KMS-11 (cell line): ENCODE results near the gene MIF.

Source experiments
- H2AFZ ChIP-seq: fragments of 200-600 bp; sonication (generic); 2 replicates; pipeline ENCODE4 v1.6.1; 2016; ENCODE audit warnings: antibody characterized with exemption, mixed run types, low read depth
- H3K27ac ChIP-seq: fragments of 200-600 bp; sonication (generic); 2 replicates; pipeline ENCODE4 v1.6.1; 2016; ENCODE audit warnings: mild to moderate bottlenecking, mixed run types
- H3K27me3 ChIP-seq: fragments of 200-600 bp; sonication (generic); 2 replicates; pipeline ENCODE4 v1.6.1; 2017; ENCODE audit warnings: mild to moderate bottlenecking, low read depth, mixed run types, moderate library complexity; ENCODE audit not compliant: insufficient read depth
- H3K36me3 ChIP-seq: fragments of 200-600 bp; sonication (generic); 2 replicates; pipeline ENCODE4 v1.6.1; 2017; ENCODE audit warnings: mild to moderate bottlenecking, mixed run types; ENCODE audit not compliant: insufficient read depth
- H3K4me1 ChIP-seq: fragments of 200-600 bp; sonication (generic); 2 replicates; pipeline ENCODE4 v1.6.1; 2016; ENCODE audit warnings: mild to moderate bottlenecking, low read depth, mixed run types; ENCODE audit not compliant: poor library complexity, severe bottlenecking
- H3K4me2 ChIP-seq: fragments of 200-600 bp; sonication (generic); 2 replicates; pipeline ENCODE4 v1.7.0; 2016; ENCODE audit warnings: mild to moderate bottlenecking, mixed run types
- H3K4me3 ChIP-seq: fragments of 200-600 bp; sonication (generic); IDR thresholded peaks from 2 replicates; pipeline ENCODE4 v1.6.1; 2017; ENCODE audit warnings: low read depth, low read length, mixed read lengths; ENCODE audit not compliant: insufficient read depth
- H3K79me2 ChIP-seq: fragments of 200-600 bp; sonication (generic); 2 replicates; pipeline ENCODE4 v1.6.1; 2016; ENCODE audit warnings: low read depth, mixed run types; ENCODE audit not compliant: insufficient read depth
- H3K9ac ChIP-seq: fragments of 200-600 bp; sonication (generic); 2 replicates; pipeline ENCODE4 v1.6.1; 2016; ENCODE audit warnings: mild to moderate bottlenecking, mixed run types
- H4K20me1 ChIP-seq: fragments of 200-600 bp; sonication (generic); 2 replicates; pipeline ENCODE4 v1.6.1; 2016; ENCODE audit warnings: mild to moderate bottlenecking, mixed run types; ENCODE audit not compliant: insufficient read depth
- TF ChIP-seq, protein P1 (sequence below): fragments of 200-600 bp; sonication (generic); conservative IDR thresholded peaks from 2 replicates; pipeline ENCODE4 v1.6.1; 2017; ENCODE audit warnings: low read depth, mild to moderate bottlenecking, antibody characterized with exemption, low read length, moderate library complexity, mixed read lengths

Gene MIF

GRCh38 chr22:23893945-23894709 lies at the start of gene MIF:
Gene MIF, plus strand, starts transcription at chr22:23894383. Its CDS starts 92 bp downstream, at chr22:23894475.
- Histone ChIP-seq H3K4me2 (peak within 1 kb of the TSS; percentile 95), H3K79me2 (peaks cover 21% of the 10 kb centered on the region), H3K4me1 (peaks cover 24% of the 10 kb centered on the region), H3K27me3 (no peaks in the 10 kb centered on the region), H3K36me3 (peaks cover 2% of the 10 kb centered on the region; the same call in 1 of the 2 replicates), H2AFZ (peak within 1 kb of the TSS; percentile 98), H4K20me1 (no peaks in the 10 kb centered on the region), H3K27ac (peak within 1 kb of the TSS; percentile 97), H3K9ac (peak within 1 kb of the TSS; percentile 98), H3K4me3 (no peak within 1 kb of the TSS)
- TF ChIP-seq, protein P1, sequence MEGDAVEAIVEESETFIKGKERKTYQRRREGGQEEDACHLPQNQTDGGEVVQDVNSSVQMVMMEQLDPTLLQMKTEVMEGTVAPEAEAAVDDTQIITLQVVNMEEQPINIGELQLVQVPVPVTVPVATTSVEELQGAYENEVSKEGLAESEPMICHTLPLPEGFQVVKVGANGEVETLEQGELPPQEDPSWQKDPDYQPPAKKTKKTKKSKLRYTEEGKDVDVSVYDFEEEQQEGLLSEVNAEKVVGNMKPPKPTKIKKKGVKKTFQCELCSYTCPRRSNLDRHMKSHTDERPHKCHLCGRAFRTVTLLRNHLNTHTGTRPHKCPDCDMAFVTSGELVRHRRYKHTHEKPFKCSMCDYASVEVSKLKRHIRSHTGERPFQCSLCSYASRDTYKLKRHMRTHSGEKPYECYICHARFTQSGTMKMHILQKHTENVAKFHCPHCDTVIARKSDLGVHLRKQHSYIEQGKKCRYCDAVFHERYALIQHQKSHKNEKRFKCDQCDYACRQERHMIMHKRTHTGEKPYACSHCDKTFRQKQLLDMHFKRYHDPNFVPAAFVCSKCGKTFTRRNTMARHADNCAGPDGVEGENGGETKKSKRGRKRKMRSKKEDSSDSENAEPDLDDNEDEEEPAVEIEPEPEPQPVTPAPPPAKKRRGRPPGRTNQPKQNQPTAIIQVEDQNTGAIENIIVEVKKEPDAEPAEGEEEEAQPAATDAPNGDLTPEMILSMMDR = peak; percentile 90

DNA sequence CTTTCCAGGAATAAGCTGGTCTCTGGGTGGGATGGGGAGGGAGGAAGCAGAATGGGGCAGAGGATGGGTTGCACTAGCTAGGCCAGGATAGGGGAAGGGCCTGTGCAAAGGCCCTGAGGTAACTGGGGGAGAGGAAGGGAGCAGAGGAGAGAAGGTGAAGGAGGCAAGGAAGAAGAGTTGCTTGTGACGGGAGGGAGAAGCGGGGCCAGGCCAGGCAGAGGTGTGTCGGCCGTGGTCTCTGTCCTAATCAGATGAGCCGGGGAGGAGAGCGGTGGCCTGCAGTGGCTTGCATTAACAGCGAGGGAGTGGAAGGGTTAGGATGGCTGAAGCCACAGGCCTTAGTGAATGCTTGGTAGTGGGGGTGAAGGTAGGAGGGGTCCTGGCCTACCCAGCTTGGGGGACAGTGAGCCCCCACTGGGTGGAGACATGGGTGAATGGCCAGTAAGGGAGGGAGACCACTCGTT lies 49.4 kb upstream of the MIF start:
- Histone ChIP-seq H2AFZ (no peak overlapping the region), H3K4me2 (peak overlapping the region; percentile 99), H3K4me1 (peaks cover 98% of the 10 kb centered on the region), H3K27ac (peak overlapping the region; percentile 100), H3K27me3 (no peaks in the 10 kb centered on the region), H3K9ac (peak overlapping the region; percentile 90), H3K79me2 (no peaks in the 10 kb centered on the region), H4K20me1 (no peaks in the 10 kb centered on the region), H3K36me3 (no peaks in the 10 kb centered on the region), H3K4me3 (no peak overlapping the region)
- TF ChIP-seq, protein P1 = no peak

DNA sequence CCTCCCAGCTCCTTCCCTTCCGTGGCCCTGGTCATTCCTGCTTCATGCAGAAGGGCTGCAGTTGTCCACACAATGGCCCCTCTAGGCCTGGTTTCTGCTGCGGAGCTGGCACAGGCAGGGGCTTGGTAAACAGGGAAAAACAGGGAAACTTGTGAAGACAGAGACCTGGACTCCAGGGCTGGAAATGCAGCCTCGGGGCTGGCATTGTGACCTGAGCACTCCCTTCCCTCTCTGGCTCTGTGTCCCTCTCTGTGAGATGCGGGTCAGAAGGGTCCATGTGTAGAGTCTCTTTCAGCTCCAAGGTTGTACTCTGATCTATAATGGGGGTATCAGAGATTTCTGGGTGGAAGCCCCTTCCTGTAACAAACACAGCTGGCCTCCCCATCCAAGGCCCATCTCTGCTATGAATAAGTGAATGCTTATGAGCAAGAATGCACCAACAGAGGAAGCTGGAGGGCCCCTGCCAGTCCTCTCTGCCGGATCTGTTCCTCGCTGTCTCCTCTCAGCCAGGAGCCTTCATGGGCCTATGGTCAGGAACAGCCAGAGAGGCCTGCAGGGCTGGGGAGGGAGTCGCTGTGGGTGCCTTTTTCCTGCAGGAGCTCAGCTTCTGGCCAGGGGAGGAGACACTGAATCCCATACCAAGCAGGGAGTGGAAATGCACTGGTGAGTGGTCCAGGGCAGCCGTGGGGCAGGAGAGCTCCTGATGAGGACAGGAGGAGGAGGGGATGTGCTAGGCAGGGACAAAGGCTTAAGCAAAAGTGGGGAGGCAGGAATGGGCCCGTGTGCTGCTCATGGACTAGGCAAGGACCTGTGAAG lies 48.7 kb upstream of the MIF start:
- H4K20me1 ChIP-seq = no peaks in the 10 kb centered on the region
- H3K36me3 ChIP-seq = no peaks in the 10 kb centered on the region
- TF ChIP-seq, protein P1 = no peak
- peak overlapping the region; percentile 99 for H3K4me2 ChIP-seq
- H3K27ac ChIP-seq = peak overlapping the region; percentile 100
- peak overlapping the region; percentile 90 for H3K9ac ChIP-seq
- H3K4me3 ChIP-seq = no peak overlapping the region
- no peak overlapping the region for H2AFZ ChIP-seq
- no peaks in the 10 kb centered on the region for H3K79me2 ChIP-seq
- H3K4me1 ChIP-seq = peaks cover 95% of the 10 kb centered on the region
- H3K27me3 ChIP-seq = no peaks in the 10 kb centered on the region

GRCh38 chr22:23846081-23846469 lies 48.1 kb upstream of the MIF start:
- H3K27ac ChIP-seq = peak overlapping the region; percentile 100
- no peak overlapping the region for H3K4me3 ChIP-seq
- H3K79me2 ChIP-seq = no peaks in the 10 kb centered on the region
- H3K4me1 ChIP-seq = peaks cover 89% of the 10 kb centered on the region
- H3K4me2 ChIP-seq = peak overlapping the region; percentile 99
- H2AFZ ChIP-seq = no peak overlapping the region
- TF ChIP-seq, protein P1 = no peak
- no peaks in the 10 kb centered on the region for H3K27me3 ChIP-seq
- H3K36me3 ChIP-seq = no peaks in the 10 kb centered on the region
- H3K9ac ChIP-seq = peak overlapping the region; percentile 90; the same call in 1 of the 2 replicates
- no peaks in the 10 kb centered on the region for H4K20me1 ChIP-seq
